Effector CD8-positive, alpha-beta T cell (primary cell): ENCODE results near the gene GOPC.
"Not testable (repeated sequence)": the region's sequence is repeated elsewhere in the genome, so short reads cannot be mapped to it uniquely, and the experiment has no call there.

Experiments used
- DNase-seq: peaks from one replicate; lab custom pipeline; 2025; lab: John Stamatoyannopoulos, UW

GOPC gene

GRCh38 chr6:117548797-117549301 is 53.5 kb downstream of the GOPC start:
- DNase-seq, result no peak

GRCh38 chr6:117547688-117548621 is 54.4 kb downstream of the GOPC start:
- DNase-seq, result peak; percentile 38

- DNase-seq, result no peak
These were observed 55.6 kb downstream of the GOPC start for GRCh38 chr6:117546674-117547073.

GRCh38 chr6:117545161-117545595 is 57.1 kb downstream of the GOPC start:
- DNase-seq, result no peak

- no peak for DNase-seq
These were observed 57.6 kb downstream of the GOPC start for GRCh38 chr6:117544716-117545115.

GRCh38 chr6:117542493-117542892 is 59.8 kb downstream of the GOPC start:
- DNase-seq, result no peak

- no peak for DNase-seq
These were observed 61.6 kb downstream of the GOPC start for GRCh38 chr6:117540670-117541069.

- DNase-seq, result no peak
These were observed 63.7 kb downstream of the GOPC start for GRCh38 chr6:117538615-117539014.

GRCh38 chr6:117536317-117536716 is 66.0 kb downstream of the GOPC start:
- DNase-seq, result no peak

GRCh38 chr6:117534974-117535373 is 67.3 kb downstream of the GOPC start:
- no peak for DNase-seq

GRCh38 chr6:117533775-117534174 is 68.5 kb downstream of the GOPC start:
- no peak for DNase-seq

- DNase-seq, result no peak
These were observed 70.2 kb downstream of the GOPC start for GRCh38 chr6:117531809-117532725.

GRCh38 chr6:117531346-117531745 is 71.0 kb downstream of the GOPC start:
- DNase-seq, result no peak

- DNase-seq, result no peak
These were observed 71.7 kb downstream of the GOPC start for GRCh38 chr6:117530467-117531242.

- DNase-seq, result no peak
These were observed 76.7 kb downstream of the GOPC start for GRCh38 chr6:117525607-117526006.

- DNase-seq, result no peak
These were observed 80.4 kb downstream of the GOPC start for GRCh38 chr6:117521791-117522502.

- DNase-seq, result no peak
These were observed 81.5 kb downstream of the GOPC start for GRCh38 chr6:117520603-117521395.

- DNase-seq, result no peak
These were observed 83.4 kb downstream of the GOPC start for GRCh38 chr6:117518870-117519269.

- not testable (repeated sequence) for DNase-seq
These were observed 84.3 kb downstream of the GOPC start for GRCh38 chr6:117517995-117518394.

- no peak for DNase-seq
These were observed 87.0 kb downstream of the GOPC start for GRCh38 chr6:117515326-117515725.
